Skin epidermis (tissue), 12 donors: ENCODE results near the gene APC2.

Source experiments
- H3K27ac ChIP-seq, 21 experiments: fragments of 200-600 bp; sonication (generic) in 11 of 21; one replicate each; pipeline ENCODE4 v1.5.0; 2020; ENCODE audit warnings: mild to moderate bottlenecking in 3 of 21, inconsistent platforms in 2 of 21, moderate library complexity in 2 of 21
- H3K4me3 ChIP-seq, 7 experiments: fragments of 200-600 bp; sonication (generic) in 2 of 7; one replicate each; pipeline ENCODE4 v1.5.0; 2020; ENCODE audit warnings: inconsistent platforms in 2 of 7, mild to moderate bottlenecking in 2 of 7, moderate library complexity in 1 of 7

Gene APC2

DNA sequence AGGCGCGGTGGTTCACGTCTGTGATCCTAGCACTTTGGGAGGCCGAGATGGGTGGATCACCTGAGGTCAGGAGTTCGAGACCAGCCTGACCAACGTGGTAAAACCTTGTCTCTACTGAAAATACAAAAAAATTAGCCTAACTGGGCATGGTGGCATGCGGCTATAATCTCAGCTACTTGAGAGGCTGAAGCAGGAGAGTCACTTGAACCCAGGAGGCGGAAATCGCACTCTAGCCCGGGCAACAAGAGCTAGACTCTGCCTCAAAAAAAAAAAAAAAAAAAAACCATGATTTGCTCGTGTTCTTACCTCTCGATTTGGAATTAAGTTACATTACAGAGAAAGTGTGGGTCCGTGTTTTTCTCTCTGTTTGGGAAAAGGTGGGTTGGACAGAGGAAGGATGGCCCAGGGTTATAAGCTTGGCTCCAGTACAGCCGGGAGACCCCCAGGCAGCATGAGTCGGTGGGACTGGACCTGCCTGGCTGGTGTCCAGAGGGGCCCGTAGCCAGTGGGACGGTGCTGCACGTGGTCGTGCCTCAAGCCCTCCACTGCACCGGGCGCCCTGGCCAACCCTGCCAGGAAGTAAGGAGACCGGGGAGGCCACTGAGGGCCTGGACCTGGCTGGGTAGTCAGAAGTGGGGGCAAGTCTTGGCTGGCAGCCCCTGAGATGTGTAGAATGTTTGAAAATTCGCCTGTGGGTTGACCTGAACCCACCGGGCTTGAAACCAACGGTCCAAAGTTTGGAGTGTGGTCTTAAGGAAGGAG lies 8.1 kb upstream of the APC2 start:
- no peak overlapping the region for H3K27ac ChIP-seq
- no peak overlapping the region for H3K4me3 ChIP-seq

DNA sequence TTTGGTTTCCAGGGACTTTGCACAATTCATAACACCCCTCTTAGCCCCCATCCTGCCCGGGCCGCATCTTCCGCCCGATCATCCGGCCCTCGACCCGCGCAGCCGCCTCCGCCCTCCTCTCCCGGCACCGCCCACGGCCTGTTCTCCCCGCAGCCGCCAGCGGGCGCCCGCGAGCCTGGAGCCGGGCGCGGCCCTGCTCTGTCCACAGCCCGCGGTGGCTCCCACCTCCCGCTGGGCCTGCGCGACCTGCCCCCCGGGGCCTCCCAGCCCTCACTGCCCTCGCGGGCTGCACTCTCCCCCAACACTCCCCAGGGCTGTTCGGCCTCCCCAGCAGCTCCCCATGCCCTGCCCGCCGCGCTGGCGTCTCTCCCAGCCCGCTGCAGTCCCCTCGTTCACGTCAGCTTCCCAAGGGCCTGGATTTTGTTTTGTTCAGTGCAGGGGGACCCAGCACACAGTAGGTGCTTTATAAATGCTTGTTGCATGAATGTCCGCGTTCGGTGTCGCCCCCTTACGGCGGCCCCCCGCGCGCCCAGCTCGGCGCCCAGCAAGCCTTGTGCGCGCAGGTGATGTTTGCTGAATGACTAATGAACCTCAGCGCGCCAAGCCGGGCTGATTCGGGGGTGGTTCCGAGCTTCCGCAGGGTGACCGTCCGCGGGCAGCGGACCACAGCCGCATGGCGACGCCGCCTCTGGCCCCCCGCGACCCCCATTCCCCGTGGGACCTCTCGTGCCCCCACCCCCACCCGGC lies 4.6 kb upstream of the APC2 start:
- peak overlapping the region in 2 of 21 experiments; percentile 1 to 67 for H3K27ac ChIP-seq
- H3K4me3 ChIP-seq, result peak overlapping the region in 6 of 7 experiments; percentile 1 to 33 (median 23)

DNA sequence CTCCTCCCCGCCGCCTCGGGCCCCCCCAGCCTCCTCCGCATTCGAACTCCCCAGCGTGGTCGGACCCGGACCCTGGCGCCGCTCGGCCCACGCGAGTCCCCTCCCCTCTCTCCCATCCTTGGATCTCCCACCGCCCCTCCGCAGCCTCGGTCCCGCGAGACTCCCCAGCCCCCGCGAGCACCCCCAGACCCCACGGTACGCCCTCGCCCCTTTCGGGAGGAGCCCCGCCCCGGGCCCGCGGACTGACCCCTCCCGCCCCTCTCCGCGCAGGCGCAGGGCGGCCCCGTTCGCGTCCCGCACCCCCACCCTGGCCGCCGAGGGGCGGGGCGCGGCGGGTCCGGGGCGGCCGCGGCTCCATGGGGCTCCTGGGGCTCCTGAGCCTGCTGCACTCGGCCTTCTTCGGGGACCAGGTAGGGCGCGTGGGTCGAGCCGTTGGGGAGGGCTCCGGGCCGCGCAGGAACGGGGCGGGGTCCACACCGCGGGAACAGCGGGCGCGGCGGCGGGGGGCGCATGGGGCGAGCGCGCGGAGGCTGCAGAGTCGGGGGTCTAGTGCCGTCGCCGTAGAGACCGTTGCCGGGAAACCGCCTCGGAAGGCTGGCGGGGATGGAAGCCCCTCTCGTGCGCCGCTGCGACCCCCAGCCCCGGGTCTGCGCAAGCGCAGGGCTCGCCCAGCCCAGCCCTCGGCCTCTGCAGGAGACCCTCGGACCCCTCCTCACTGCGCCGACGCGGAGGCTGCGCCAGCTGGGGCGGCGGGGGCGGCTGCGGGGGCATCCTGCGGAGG lies 3.8 kb upstream of the APC2 start:
- Histone ChIP-seq H3K27ac (no peak overlapping the region), H3K4me3 (peak overlapping the region in 6 of 7 experiments; percentile 1 to 33 (median 16))

DNA sequence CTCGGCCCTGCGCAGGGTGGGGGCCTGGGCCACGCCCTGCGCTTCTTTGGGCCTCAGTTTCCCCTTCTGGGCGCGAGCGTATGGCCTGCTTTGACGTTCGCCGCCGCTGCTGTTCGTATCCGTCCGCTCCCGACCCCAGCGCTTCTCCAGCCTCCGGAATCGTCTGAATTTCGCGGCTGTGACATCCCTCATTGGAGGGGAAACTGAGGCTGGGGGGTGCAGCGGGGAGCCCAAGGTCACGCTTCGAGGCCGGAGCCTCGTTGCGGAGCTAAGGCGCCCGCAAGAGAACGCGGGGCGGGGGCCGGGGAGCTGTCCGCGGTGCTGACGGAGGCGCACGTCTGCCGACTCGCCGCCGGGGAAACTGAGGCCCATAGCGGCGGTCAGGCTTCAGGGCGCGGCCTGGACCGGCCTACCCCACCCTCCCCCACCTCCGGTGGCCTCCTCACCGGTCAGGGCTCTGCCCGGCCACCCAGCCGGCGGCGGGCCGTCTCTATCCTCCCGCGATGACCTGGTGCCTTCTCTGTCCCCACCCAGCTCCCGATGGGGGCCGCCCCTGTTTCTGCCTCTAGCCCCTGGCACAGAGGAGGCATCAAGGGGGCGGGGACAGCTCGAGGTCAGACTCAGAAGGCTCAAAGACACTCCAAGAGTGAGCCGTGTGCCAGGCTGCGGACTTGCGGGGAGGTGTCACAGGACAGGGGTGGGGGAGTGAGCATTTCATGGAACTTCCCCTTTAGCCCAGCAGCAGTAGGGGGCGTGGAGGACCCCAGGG lies 3.0 kb upstream of the APC2 start:
- H3K27ac ChIP-seq, result no peak overlapping the region
- no peak overlapping the region for H3K4me3 ChIP-seq

GRCh38 chr19:1447504-1447903 lies 2.4 kb upstream of the APC2 start:
- Histone ChIP-seq H3K27ac (no peak overlapping the region), H3K4me3 (no peak overlapping the region)

DNA sequence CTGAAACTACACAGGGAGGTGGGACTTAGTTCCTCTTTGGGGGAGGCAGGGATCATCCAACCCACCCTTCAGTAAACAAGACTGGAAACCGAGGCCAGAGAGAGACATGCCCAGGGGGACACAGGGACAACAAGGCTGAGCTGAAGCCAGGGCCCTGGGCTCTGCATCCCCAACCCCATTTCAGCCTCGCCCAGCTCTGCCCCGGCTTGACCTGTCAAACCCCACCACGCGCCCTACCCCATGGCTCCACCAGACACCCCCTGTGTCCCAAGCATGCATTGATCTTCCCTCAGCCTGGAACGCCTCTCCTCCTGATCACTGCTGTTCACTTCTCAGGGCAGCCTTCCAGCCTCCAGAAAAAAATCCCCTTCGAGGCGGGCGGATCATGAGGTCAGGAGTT lies 2.0 kb upstream of the APC2 start:
- no peak overlapping the region for H3K27ac ChIP-seq
- H3K4me3 ChIP-seq, result no peak overlapping the region

GRCh38 chr19:1450735-1451731 lies 1.1 kb downstream of the APC2 start:
- H3K4me3 ChIP-seq, result no peak overlapping the region
- H3K27ac ChIP-seq, result no peak overlapping the region

DNA sequence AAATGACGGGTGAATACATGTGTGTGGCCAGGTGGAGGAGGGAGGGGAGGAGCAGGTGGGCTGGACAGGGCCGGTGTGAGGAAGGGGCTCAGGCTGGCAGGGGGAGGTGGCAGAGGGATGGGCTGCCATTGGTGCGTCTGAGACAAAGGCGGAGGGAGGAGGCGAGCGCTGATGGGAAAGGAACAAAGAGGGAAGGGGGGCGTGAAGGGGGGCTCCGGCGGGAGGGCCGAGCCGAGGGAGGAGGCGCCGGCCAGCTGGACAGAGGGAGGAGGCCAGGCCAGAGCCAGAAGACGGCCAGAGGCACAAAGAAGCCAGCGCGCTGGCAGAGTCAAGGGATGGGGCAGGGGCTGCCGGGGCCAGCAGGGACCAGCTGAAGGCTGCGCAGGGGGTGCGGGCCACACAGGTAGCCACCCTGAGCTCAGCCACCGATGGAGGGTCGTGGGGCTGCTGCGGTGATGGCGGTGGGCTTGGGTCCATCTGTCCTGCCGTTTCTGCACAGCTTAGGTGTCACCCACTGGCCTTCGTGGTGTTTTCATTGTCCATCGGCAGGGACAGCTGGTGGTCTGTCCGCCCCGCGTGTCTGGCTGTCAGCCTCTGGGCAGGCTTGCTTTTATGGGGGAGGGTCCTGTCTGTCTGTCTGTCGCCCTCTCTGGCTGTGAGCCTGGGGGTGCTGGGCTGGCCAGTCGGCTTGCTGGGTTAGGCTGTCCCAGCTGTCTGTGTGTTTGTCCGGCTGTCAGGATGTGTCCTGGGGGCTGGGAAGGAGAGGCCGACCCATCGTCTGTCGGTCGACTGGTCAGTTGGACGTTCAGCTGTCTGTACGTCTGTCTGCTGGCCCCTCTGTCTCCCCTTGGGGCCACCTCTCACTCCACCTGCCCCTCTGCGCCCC lies 2.2 kb downstream of the APC2 start:
- H3K27ac ChIP-seq, result no peak overlapping the region
- H3K4me3 ChIP-seq, result no peak overlapping the region

DNA sequence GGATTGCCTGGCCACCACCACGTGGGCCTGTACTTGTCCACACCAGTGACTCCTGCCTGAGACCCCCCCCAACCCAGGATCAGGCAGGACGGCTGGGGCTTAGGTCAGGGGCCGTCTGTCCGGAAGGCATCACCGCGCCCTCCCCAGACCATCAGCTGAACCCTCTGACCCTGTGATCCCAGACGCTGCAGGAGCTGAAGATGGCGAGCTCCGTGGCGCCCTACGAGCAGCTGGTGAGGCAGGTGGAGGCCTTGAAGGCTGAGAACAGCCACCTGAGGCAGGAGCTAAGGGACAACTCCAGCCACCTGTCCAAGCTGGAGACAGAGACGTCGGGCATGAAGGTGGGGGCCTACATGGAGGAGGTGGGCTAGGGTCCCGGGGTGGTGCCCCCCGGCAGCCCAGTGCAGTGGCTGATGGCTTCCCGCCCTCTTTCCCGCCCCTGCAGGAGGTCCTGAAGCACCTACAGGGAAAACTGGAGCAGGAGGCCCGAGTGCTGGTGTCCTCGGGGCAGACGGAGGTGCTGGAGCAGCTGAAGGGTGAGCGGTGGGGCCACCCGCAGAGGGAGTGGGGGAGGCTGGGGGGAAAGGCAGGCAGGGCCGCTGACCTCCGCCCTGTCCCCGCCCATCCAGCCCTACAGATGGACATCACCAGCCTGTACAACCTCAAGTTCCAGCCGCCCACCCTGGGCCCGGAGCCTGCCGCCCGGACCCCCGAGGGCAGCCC lies 3.0 kb downstream of the APC2 start:
- H3K4me3 ChIP-seq, result no peak overlapping the region

GRCh38 chr19:1453525-1454364 lies 3.8 kb downstream of the APC2 start:
- Histone ChIP-seq H3K4me3 (no peak overlapping the region), H3K27ac (no peak overlapping the region)

More for the DNA sequence above, 3.0 kb downstream of the APC2 start:
- H3K27ac ChIP-seq, result no peak overlapping the region

- Histone ChIP-seq H3K27ac (no peak overlapping the region), H3K4me3 (no peak overlapping the region)
Measured at GRCh38 chr19:1455002-1455335, 5.0 kb downstream of the APC2 start.

- no peak overlapping the region for H3K27ac ChIP-seq
Measured at GRCh38 chr19:1455336-1456120, 5.6 kb downstream of the APC2 start.

GRCh38 chr19:1456121-1456900 lies 6.4 kb downstream of the APC2 start:
- Histone ChIP-seq H3K4me3 (no peak overlapping the region), H3K27ac (no peak overlapping the region)

More at GRCh38 chr19:1455336-1456120, 5.6 kb downstream of the APC2 start:
- H3K4me3 ChIP-seq, result no peak overlapping the region

DNA sequence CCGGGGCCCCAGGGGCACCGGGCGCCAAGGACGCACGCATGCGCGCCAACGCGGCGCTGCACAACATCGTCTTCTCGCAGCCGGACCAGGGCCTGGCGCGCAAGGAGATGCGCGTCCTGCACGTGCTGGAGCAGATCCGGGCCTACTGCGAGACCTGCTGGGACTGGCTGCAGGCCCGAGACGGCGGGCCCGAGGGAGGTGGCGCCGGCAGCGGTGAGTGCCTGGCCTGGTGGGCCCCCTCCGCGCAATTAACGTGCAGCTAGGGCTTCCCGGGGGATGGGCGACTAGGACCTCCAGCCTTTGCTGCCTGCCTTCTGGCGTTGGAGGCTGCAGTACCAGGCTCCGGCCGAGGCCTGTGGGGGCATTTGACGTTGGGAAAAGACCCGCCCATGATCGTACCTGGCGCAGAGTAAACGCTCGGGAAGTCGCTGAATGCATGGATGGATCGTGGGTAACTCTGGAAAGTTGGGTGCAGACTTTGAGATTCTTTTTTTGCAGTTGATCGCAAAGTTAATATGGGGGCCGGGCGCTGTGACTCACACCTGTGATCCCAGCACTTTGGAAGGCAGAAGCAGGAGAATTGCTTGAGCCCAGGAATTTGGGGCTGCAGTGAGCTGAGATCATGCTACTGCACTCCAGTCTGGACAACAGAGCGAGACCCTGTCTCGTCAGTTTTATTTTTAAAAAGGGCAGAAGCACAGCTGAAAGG lies 7.3 kb downstream of the APC2 start:
- Histone ChIP-seq H3K4me3 (no peak overlapping the region), H3K27ac (no peak overlapping the region)
